SH-SY5Y (cell line): ENCODE measurements around the gene CTAGE1.

Experiments
- GATA2 ChIP-seq: IDR thresholded peaks from 2 replicates; pipeline ENCODE4 v1.6.1; 2011; ENCODE audit warnings: mild to moderate bottlenecking, low read depth, low read length
- GATA3 ChIP-seq: IDR thresholded peaks from 2 replicates; pipeline ENCODE4 v1.6.1; 2011; ENCODE audit warnings: low read depth, mild to moderate bottlenecking, low read length, moderate library complexity

DNA sequence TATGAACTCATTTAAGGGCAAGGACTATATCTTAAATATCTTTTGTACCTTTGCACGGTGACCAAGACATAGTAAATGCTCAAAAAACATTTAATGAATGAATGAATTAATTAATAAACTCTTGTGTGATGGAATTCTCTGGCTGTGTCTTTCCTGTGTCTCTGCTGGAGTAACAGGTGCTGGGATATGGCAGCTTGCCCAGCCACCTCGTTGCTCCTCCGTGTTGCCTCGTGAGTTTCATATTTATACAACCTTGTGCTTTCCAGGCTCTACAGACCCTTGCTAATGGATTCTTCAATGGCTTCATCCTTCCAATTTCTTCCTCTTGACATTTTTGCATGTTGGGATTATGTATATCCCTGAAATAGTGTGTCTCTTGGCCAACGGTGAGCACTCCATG lies 30.4 kb downstream of the CTAGE1 start:
- TF ChIP-seq GATA2 (no peak), GATA3 (no peak)
